HUES48 (cell line): ENCODE measurements around the gene RARG.

Source experiments
- H3K27ac ChIP-seq: one replicate; pipeline ENCODE4 v1.7.0; 2013; ENCODE audit warnings: low read depth, low read length, inconsistent platforms
- H3K27me3 ChIP-seq: 2 replicates; pipeline ENCODE4 v1.6.1; 2013; ENCODE audit warnings: mild to moderate bottlenecking, low read length; ENCODE audit not compliant: control insufficient read depth, insufficient read depth
- H3K36me3 ChIP-seq: 2 replicates; pipeline ENCODE4 v1.6.1; 2013; ENCODE audit warnings: low read length; ENCODE audit not compliant: control insufficient read depth, insufficient read depth
- H3K4me1 ChIP-seq: 2 replicates; pipeline ENCODE4 v1.6.1; 2013; ENCODE audit warnings: mild to moderate bottlenecking, low read length; ENCODE audit not compliant: control insufficient read depth, insufficient read depth
- H3K4me3 ChIP-seq: 2 replicates; pipeline ENCODE4 v1.5.1; 2013; ENCODE audit warnings: mild to moderate bottlenecking, low read depth, low read length
- H3K9ac ChIP-seq: 2 replicates; pipeline ENCODE4 v1.6.1; 2013; ENCODE audit warnings: mild to moderate bottlenecking, low read depth, low read length, moderate library complexity
- H3K9me3 ChIP-seq: 2 replicates; pipeline ENCODE4 v1.6.1; 2013; ENCODE audit warnings: low read length; ENCODE audit not compliant: control insufficient read depth, insufficient read depth

Gene RARG

GRCh38 chr12:53222806-53223261, 9.2 kb downstream of the RARG start:
- H3K27ac ChIP-seq = peak overlapping the region; percentile 18
- H3K9me3 ChIP-seq = no peaks in the 10 kb centered on the region
- H3K4me1 ChIP-seq = peaks cover 44% of the 10 kb centered on the region
- no peak overlapping the region for H3K9ac ChIP-seq
- no peak overlapping the region for H3K4me3 ChIP-seq
- H3K36me3 ChIP-seq = peaks cover 5% of the 10 kb centered on the region; the same call in 1 of the 2 replicates
- peaks cover 10% of the 10 kb centered on the region for H3K27me3 ChIP-seq

GRCh38 chr12:53222170-53222721, 9.8 kb downstream of the RARG start:
- peaks cover 4% of the 10 kb centered on the region; the same call in 1 of the 2 replicates for H3K36me3 ChIP-seq
- H3K27me3 ChIP-seq = peaks cover 10% of the 10 kb centered on the region
- H3K4me1 ChIP-seq = peaks cover 50% of the 10 kb centered on the region
- H3K27ac ChIP-seq = peak overlapping the region; percentile 85
- H3K4me3 ChIP-seq = peak overlapping the region; percentile 89
- no peaks in the 10 kb centered on the region for H3K9me3 ChIP-seq
- no peak overlapping the region for H3K9ac ChIP-seq

- Histone ChIP-seq H3K4me3 (peak overlapping the region; percentile 89), H3K4me1 (peaks cover 57% of the 10 kb centered on the region)
Observed at GRCh38 chr12:53221203-53222080, 10.6 kb downstream of the RARG start.

GRCh38 chr12:53220694-53221202, 11.3 kb downstream of the RARG start:
- Histone ChIP-seq H3K9ac (no peak overlapping the region), H3K9me3 (no peaks in the 10 kb centered on the region), H3K4me1 (peaks cover 62% of the 10 kb centered on the region), H3K27me3 (peaks cover 10% of the 10 kb centered on the region), H3K36me3 (no peaks in the 10 kb centered on the region), H3K27ac (peak overlapping the region; percentile 85), H3K4me3 (peak overlapping the region; percentile 89)

More at GRCh38 chr12:53221203-53222080, 10.6 kb downstream of the RARG start:
- Histone ChIP-seq H3K27me3 (peaks cover 10% of the 10 kb centered on the region), H3K9ac (no peak overlapping the region; the same call in 1 of the 2 replicates), H3K9me3 (no peaks in the 10 kb centered on the region), H3K36me3 (no peaks in the 10 kb centered on the region), H3K27ac (peak overlapping the region; percentile 85)

- Histone ChIP-seq H3K4me3 (peak overlapping the region; percentile 89), H3K27me3 (peaks cover 10% of the 10 kb centered on the region), H3K27ac (peak overlapping the region; percentile 29), H3K4me1 (peaks cover 62% of the 10 kb centered on the region), H3K9me3 (no peaks in the 10 kb centered on the region), H3K9ac (no peak overlapping the region), H3K36me3 (peaks cover 3% of the 10 kb centered on the region; the same call in 1 of the 2 replicates)
Observed at GRCh38 chr12:53219956-53220693, 11.9 kb downstream of the RARG start.

GRCh38 chr12:53219292-53219955, 12.6 kb downstream of the RARG start:
- Histone ChIP-seq H3K27ac (peak overlapping the region; percentile 29), H3K4me1 (peaks cover 61% of the 10 kb centered on the region), H3K9me3 (no peaks in the 10 kb centered on the region)

GRCh38 chr12:53218551-53219291, 13.3 kb downstream of the RARG start:
- peaks cover 10% of the 10 kb centered on the region for H3K27me3 ChIP-seq

More at GRCh38 chr12:53219292-53219955, 12.6 kb downstream of the RARG start:
- H3K27me3 ChIP-seq = peaks cover 10% of the 10 kb centered on the region
- no peak overlapping the region for H3K9ac ChIP-seq
- H3K36me3 ChIP-seq = peaks cover 9% of the 10 kb centered on the region
- peak overlapping the region; percentile 89 for H3K4me3 ChIP-seq

GRCh38 chr12:53217931-53218307, 14.1 kb downstream of the RARG start:
- Histone ChIP-seq H3K4me3 (peak overlapping the region; percentile 89), H3K27ac (peak overlapping the region; percentile 97), H3K36me3 (peaks cover 20% of the 10 kb centered on the region), H3K9ac (no peak overlapping the region; the same call in 1 of the 2 replicates), H3K4me1 (peaks cover 56% of the 10 kb centered on the region), H3K9me3 (no peaks in the 10 kb centered on the region), H3K27me3 (peaks cover 10% of the 10 kb centered on the region)

More at GRCh38 chr12:53218551-53219291, 13.3 kb downstream of the RARG start:
- Histone ChIP-seq H3K4me3 (peak overlapping the region; percentile 89), H3K9me3 (no peaks in the 10 kb centered on the region), H3K36me3 (peaks cover 16% of the 10 kb centered on the region), H3K9ac (no peak overlapping the region), H3K27ac (peak overlapping the region; percentile 97), H3K4me1 (peaks cover 61% of the 10 kb centered on the region)

GRCh38 chr12:53217051-53217930, 14.7 kb downstream of the RARG start:
- peak overlapping the region; percentile 97 for H3K27ac ChIP-seq
- H3K4me1 ChIP-seq = peaks cover 50% of the 10 kb centered on the region
- peak overlapping the region; percentile 89 for H3K4me3 ChIP-seq
- H3K36me3 ChIP-seq = peaks cover 26% of the 10 kb centered on the region
- H3K9ac ChIP-seq = peak overlapping the region; percentile 62
- H3K9me3 ChIP-seq = no peaks in the 10 kb centered on the region
- H3K27me3 ChIP-seq = peaks cover 10% of the 10 kb centered on the region
